H1 (cell line): ENCODE measurements around the gene IPO13. TPM values are rescaled to one million over a fixed set of nuclear protein-coding genes. Genes with fewer than 3 reads are reported as not detected.

Experiments
- CTCF ChIA-PET: fragments of 300-600 bp; sonication (Branson Sonifier 250); formaldehyde crosslinking; loops from one replicate; lab custom pipeline; 2021; ENCODE audit not compliant: partially characterized antibody; lab: Charles Lee
- POLR2A ChIA-PET: fragments of 300-600 bp; sonication (Branson Sonifier 250); formaldehyde crosslinking; loops from one replicate; lab custom pipeline; 2021; ENCODE audit warnings: inconsistent platforms; ENCODE audit not compliant: partially characterized antibody; lab: Charles Lee
- DNase-seq, 2 experiments: peaks; one replicate each; pipeline versions ENCODE4 v3.0.0 to v3.0.0-alpha.2; 2010 to 2022; ENCODE audit warnings: low spot score in 2 of 2, low read depth in 1 of 2, mixed read lengths in 1 of 2
- FAIRE-seq: peaks from 2 replicates; lab custom pipeline; 2011; peaks lifted over from hg19 to GRCh38; lab: Jason Lieb, UNC
- H2AFZ ChIP-seq: 2 replicates; pipeline ENCODE4 v1.8.1; 2012; ENCODE audit warnings: low read length, inconsistent platforms
- H2AK5ac ChIP-seq: 2 replicates; pipeline ENCODE4 v1.6.1; 2013; ENCODE audit warnings: low read depth, low read length
- H2BK120ac ChIP-seq: replicated peaks from 2 replicates; pipeline ENCODE3; 2013; ENCODE audit warnings: low read depth, low read length, inconsistent platforms
- H2BK12ac ChIP-seq: 2 replicates; pipeline ENCODE4 v1.6.1; 2013; ENCODE audit warnings: low read depth, low read length
- H2BK15ac ChIP-seq: 2 replicates; pipeline ENCODE4 v1.6.1; 2013; ENCODE audit warnings: low read length
- H2BK20ac ChIP-seq: 2 replicates; pipeline ENCODE4 v1.6.1; 2013; ENCODE audit warnings: low read length
- H2BK5ac ChIP-seq: 2 replicates; pipeline ENCODE4 v1.6.1; 2013; ENCODE audit warnings: low read depth, low read length
- H3K14ac ChIP-seq: 2 replicates; pipeline ENCODE4 v1.6.1; 2013; ENCODE audit warnings: inconsistent platforms; ENCODE audit not compliant: insufficient read length
- H3K18ac ChIP-seq: 2 replicates; pipeline ENCODE4 v1.6.1; 2013; ENCODE audit warnings: low read length; ENCODE audit errors: extremely low read depth
- H3K23ac ChIP-seq: 2 replicates; pipeline ENCODE4 v1.6.1; 2013; ENCODE audit warnings: inconsistent platforms; ENCODE audit not compliant: insufficient read length
- H3K23me2 ChIP-seq: 2 replicates; pipeline ENCODE4 v1.6.1; 2013; ENCODE audit warnings: low read depth, low read length
- H3K27ac ChIP-seq: 2 replicates; pipeline ENCODE4 v1.6.1; 2011; ENCODE audit warnings: low read depth, low read length, inconsistent platforms
- H3K27me3 ChIP-seq, 4 experiments: replicated peaks in 1 of 4; 1 replicate in 1 of 4; 2 replicates in 3 of 4; pipeline versions ENCODE4 v1.6.1 to v1.8.1; 2011 to 2013; ENCODE audit warnings: low read length in 3 of 4, mild to moderate bottlenecking in 3 of 4, inconsistent platforms in 2 of 4, mixed read lengths in 2 of 4, moderate library complexity in 1 of 4; ENCODE audit not compliant: control insufficient read depth in 3 of 4, insufficient read depth in 3 of 4; ENCODE audit errors: extremely low read depth in 1 of 4
- H3K36me3 ChIP-seq, 4 experiments: 2 replicates each; pipeline versions ENCODE4 v1.6.1 to v1.8.1; 2011 to 2013; ENCODE audit warnings: mild to moderate bottlenecking in 4 of 4, low read length in 3 of 4, moderate library complexity in 2 of 4, control low read depth in 1 of 4, inconsistent platforms in 1 of 4; ENCODE audit not compliant: insufficient read depth in 4 of 4, control insufficient read depth in 2 of 4
- H3K4ac ChIP-seq: replicated peaks from 2 replicates; pipeline ENCODE3; 2013; ENCODE audit warnings: low read length, low read depth, mixed read lengths, inconsistent platforms; ENCODE audit not compliant: insufficient read length
- H3K4me1 ChIP-seq, 4 experiments: replicated peaks in 1 of 4; 1 replicate in 1 of 4; 2 replicates in 3 of 4; pipeline versions ENCODE4 v1.6.1 to v1.8.1; 2011 to 2013; ENCODE audit warnings: low read length in 3 of 4, inconsistent platforms in 2 of 4, mixed read lengths in 1 of 4; ENCODE audit not compliant: insufficient read depth in 4 of 4, control insufficient read depth in 3 of 4
- H3K4me2 ChIP-seq, 2 experiments: 2 replicates each; pipeline versions ENCODE4 v1.6.1 to v1.8.1; 2011 to 2013; ENCODE audit warnings: low read depth in 2 of 2, low read length in 2 of 2, control low read depth in 1 of 2, inconsistent platforms in 1 of 2, mild to moderate bottlenecking in 1 of 2; ENCODE audit not compliant: insufficient read depth in 1 of 2
- H3K4me3 ChIP-seq, 4 experiments: fragments of 200-600, 300-600 bp in 1 of 4; sonication (generic), shearing (Covaris generic), sonication (Bioruptor Twin) in 1 of 4; 2 replicates each; pipeline versions ENCODE4 v1.5.1 to v1.8.1; 2011 to 2016; ENCODE audit warnings: low read length in 4 of 4, low read depth in 3 of 4, control low read depth in 2 of 4, inconsistent platforms in 2 of 4, mild to moderate bottlenecking in 2 of 4, mixed read lengths in 1 of 4, moderate library complexity in 1 of 4; ENCODE audit not compliant: insufficient read depth in 2 of 4; ENCODE audit errors: extremely low read depth in 1 of 4
- H3K56ac ChIP-seq: replicated peaks from 2 replicates; pipeline ENCODE3; 2013; ENCODE audit warnings: low read depth, mild to moderate bottlenecking, mixed read lengths, low read length, inconsistent platforms; ENCODE audit not compliant: insufficient read length
- H3K79me1 ChIP-seq: 2 replicates; pipeline ENCODE4 v1.6.1; 2013; ENCODE audit warnings: low read depth, low read length, control low read depth
- H3K79me2 ChIP-seq, 2 experiments: 2 replicates each; pipeline versions ENCODE4 v1.6.1 to v1.8.1; 2012 to 2013; ENCODE audit warnings: low read length in 2 of 2, mild to moderate bottlenecking in 2 of 2, inconsistent platforms in 1 of 2; ENCODE audit not compliant: insufficient read depth in 2 of 2, control insufficient read depth in 1 of 2
- H3K9ac ChIP-seq, 4 experiments: replicated peaks in 1 of 4; 1 replicate in 1 of 4; 2 replicates in 3 of 4; pipeline versions ENCODE4 v1.6.1 to v1.8.1; 2011 to 2013; ENCODE audit warnings: low read depth in 3 of 4, low read length in 3 of 4, control low read depth in 2 of 4, mild to moderate bottlenecking in 2 of 4, moderate library complexity in 2 of 4, inconsistent platforms in 1 of 4; ENCODE audit errors: extremely low read depth in 1 of 4
- H3K9me3 ChIP-seq, 2 experiments: 2 replicates each; pipeline versions ENCODE4 v1.6.1 to v1.8.1; 2012 to 2013; ENCODE audit warnings: mild to moderate bottlenecking in 2 of 2, moderate library complexity in 2 of 2, control low read depth in 1 of 2, inconsistent platforms in 1 of 2, low read depth in 1 of 2, low read length in 1 of 2, mixed read lengths in 1 of 2; ENCODE audit not compliant: insufficient read depth in 2 of 2
- H4K20me1 ChIP-seq, 2 experiments: replicated peaks in 1 of 2; 2 replicates each; pipeline versions ENCODE3 to v1.8.1; 2011 to 2013; ENCODE audit warnings: inconsistent platforms in 2 of 2, low read length in 2 of 2, mild to moderate bottlenecking in 1 of 2; ENCODE audit not compliant: insufficient read depth in 2 of 2, control insufficient read depth in 1 of 2
- H4K5ac ChIP-seq: 2 replicates; pipeline ENCODE4 v1.6.1; 2013; ENCODE audit warnings: low read length, low read depth, mixed read lengths, inconsistent platforms; ENCODE audit not compliant: insufficient read length
- H4K8ac ChIP-seq: 2 replicates; pipeline ENCODE4 v1.8.0; 2013; ENCODE audit warnings: mild to moderate bottlenecking, moderate library complexity, low read length, inconsistent platforms; ENCODE audit not compliant: insufficient read depth; ENCODE audit errors: extremely low read depth
- H4K91ac ChIP-seq: replicated peaks from 2 replicates; pipeline ENCODE3; 2013; ENCODE audit warnings: low read length, mixed read lengths, inconsistent platforms; ENCODE audit not compliant: insufficient read length
- BRCA1 ChIP-seq: IDR thresholded peaks from 2 replicates; pipeline ENCODE4 v1.6.1; 2012; ENCODE audit warnings: low read depth, low read length, improper control_type of control experiment
- CHD2 ChIP-seq: IDR thresholded peaks from 2 replicates; pipeline ENCODE4 v1.6.1; 2012; ENCODE audit warnings: low read length, improper control_type of control experiment
- GABPA ChIP-seq: IDR thresholded peaks from 2 replicates; pipeline ENCODE4 v1.6.1; 2011; ENCODE audit warnings: mild to moderate bottlenecking, low read length, moderate library complexity, borderline replicate concordance; ENCODE audit not compliant: insufficient read depth
- JUN ChIP-seq: IDR thresholded peaks from 2 replicates; pipeline ENCODE4 v1.6.1; 2011; ENCODE audit warnings: low read depth, mild to moderate bottlenecking, improper control_type of control experiment, low read length
- POU5F1 ChIP-seq: IDR thresholded peaks from 2 replicates; pipeline ENCODE4 v1.6.1; 2011; ENCODE audit warnings: low read depth, mild to moderate bottlenecking, low read length, moderate library complexity
- RBBP5 ChIP-seq: IDR thresholded peaks from 2 replicates; pipeline ENCODE4 v1.7.1; 2012; ENCODE audit warnings: low read depth, mild to moderate bottlenecking, inconsistent platforms, low read length, moderate library complexity, borderline replicate concordance
- RXRA ChIP-seq: IDR thresholded peaks from 2 replicates; pipeline ENCODE4 v1.6.1; 2011; ENCODE audit warnings: low read depth, mild to moderate bottlenecking, low read length, moderate library complexity; ENCODE audit not compliant: insufficient read depth
- SAP30 ChIP-seq: fragments of 300-600 bp; sonication (generic); IDR thresholded peaks from 2 replicates; pipeline ENCODE4 v1.7.1; 2012; ENCODE audit warnings: low read length, moderate library complexity, mild to moderate bottlenecking, inconsistent platforms; ENCODE audit not compliant: insufficient read depth, insufficient replicate concordance
- SP1 ChIP-seq: IDR thresholded peaks from 2 replicates; pipeline ENCODE4 v1.6.1; 2011; ENCODE audit warnings: low read depth, low read length
- SP4 ChIP-seq: IDR thresholded peaks from 2 replicates; pipeline ENCODE4 v1.6.1; 2012; ENCODE audit warnings: low read length, inconsistent platforms
- SRF ChIP-seq: IDR thresholded peaks from 2 replicates; pipeline ENCODE4 v1.6.1; 2011; ENCODE audit warnings: mild to moderate bottlenecking, low read depth, low read length, moderate library complexity
- SUZ12 ChIP-seq: fragments of 200-600 bp; sonication (generic); IDR thresholded peaks from 2 replicates; pipeline ENCODE4 v1.6.1; 2012; ENCODE audit warnings: mild to moderate bottlenecking, inconsistent platforms, low read length, moderate library complexity, mixed read lengths
- TAF1 ChIP-seq: IDR thresholded peaks from 2 replicates; pipeline ENCODE4 v1.6.1; 2011; ENCODE audit warnings: mild to moderate bottlenecking, low read depth, low read length
- WGBS, 2 experiments: shearing (Covaris generic) in 1 of 2; methylation state at CpG; one replicate each; pipeline versions ENCODE4 v1.1.6 to v1.1.7; 2013 to 2015; ENCODE audit warnings: low lambda C conversion rate in 2 of 2, mixed read lengths in 2 of 2, inconsistent platforms in 1 of 2, low coverage in 1 of 2, missing lambda C conversion rate in 1 of 2; ENCODE audit not compliant: insufficient replicate concordance in 2 of 2, insufficient coverage in 1 of 2, insufficient read length in 1 of 2; ENCODE audit errors: extremely low coverage in 1 of 2, missing lambda C conversion rate in 1 of 2; 5-methylcytosine and 5-hydroxymethylcytosine counted together
- polyA plus RNA-seq, 7 experiments: library from polyadenylated mRNA; depleted of rRNA in 3 of 7; stranded (reverse) in 5 of 7; unstranded in 2 of 7; fragments of >200 nt in 5 of 7; fragments of 200-250 nt in 2 of 7; gene quantifications; 1 replicate in 5 of 7; 2 replicates in 1 of 7; 4 replicates in 1 of 7; pipeline versions ENCODE4 v1.2.1 to v1.2.3, GENCODE V29; 2011 to 2013; ENCODE audit warnings: missing spikeins in 2 of 7, mixed read lengths in 2 of 7
- total RNA-seq: library from RNA; stranded (reverse); fragmentation: NEBNext Ultra II Directional; extraction: Animal tissue kit (Norgen Biotek cat#: 25700); gene quantifications from 2 replicates; pipeline ENCODE4 v1.2.1, GENCODE V29; 2021
- TF ChIP-seq, protein P1 (sequence below): IDR thresholded peaks from 2 replicates; pipeline ENCODE4 v1.6.1; 2011; ENCODE audit warnings: low read depth, mild to moderate bottlenecking, low read length; ENCODE audit not compliant: insufficient read depth

IPO13 gene
- total and polyA plus RNA-seq, 2 of the 8 experiments (the other 6 are each of a cell fraction or from before 2014, with no cell fraction given) = 23.0 to 27.0 TPM

DNA sequence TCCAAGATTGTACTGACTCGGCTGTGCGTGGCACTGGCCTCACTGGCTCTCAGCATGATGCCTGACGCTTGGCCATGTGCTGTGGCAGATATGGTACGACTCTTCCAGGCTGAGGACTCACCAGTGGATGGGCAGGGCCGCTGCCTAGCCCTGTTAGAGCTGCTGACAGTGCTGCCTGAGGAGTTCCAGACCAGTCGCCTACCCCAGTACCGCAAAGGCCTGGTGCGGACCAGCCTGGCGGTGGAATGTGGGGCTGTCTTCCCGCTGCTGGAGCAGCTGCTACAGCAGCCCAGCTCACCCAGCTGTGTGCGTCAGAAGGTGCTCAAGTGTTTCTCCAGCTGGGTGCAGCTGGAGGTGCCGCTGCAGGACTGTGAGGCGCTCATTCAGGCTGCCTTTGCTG, 2.9 kb downstream of the IPO13 start:
- no peak overlapping the region for H2BK15ac ChIP-seq
- no peak overlapping the region for H2BK5ac ChIP-seq
- peaks cover 3 to 14% (median 7%) of the 10 kb centered on the region in 4 experiments; a peak in 6 of 7 replicates for H3K4me1 ChIP-seq
- no peak overlapping the region for H4K5ac ChIP-seq
- H3K4me3 ChIP-seq = no peak overlapping the region
- ChIA-PET POLR2A (interaction anchor here (1.1 to 6.8 kb wide), 6 partner anchors 13 to 186 kb away, joined by 3 to 29 read pairs (median 4); partner anchors contain the start of genes ATP6V0B and DPH2), CTCF (interaction anchor here (1.3 to 10.8 kb wide), 8 partner anchors 10 to 183 kb away, joined by 5 to 151 read pairs (median 18); partner anchors contain the start of genes ARTN and DPH2)
- no peak overlapping the region for H3K18ac ChIP-seq
- H3K79me1 ChIP-seq = peaks cover 6% of the 10 kb centered on the region
- FAIRE-seq (no peak), DNase-seq (no peak)
- H4K91ac ChIP-seq = no peak overlapping the region
- no peak overlapping the region for H2BK20ac ChIP-seq
- no peak overlapping the region for H3K4ac ChIP-seq
- H3K27me3 ChIP-seq = no peaks in the 10 kb centered on the region
- H2AK5ac ChIP-seq = no peak overlapping the region
- no peak overlapping the region for H3K9ac ChIP-seq
- H3K23me2 ChIP-seq = peaks cover 3% of the 10 kb centered on the region; the same call in 1 of the 2 replicates
- no peak overlapping the region for H3K4me2 ChIP-seq
- no peak overlapping the region for H2BK12ac ChIP-seq
- H2BK120ac ChIP-seq = no peak overlapping the region
- H2AFZ ChIP-seq = no peak overlapping the region
- H3K79me2 ChIP-seq = 0 out of 4 replicates have a peak, but pooled peaks cover 0 to 4% of the 10 kb centered on the region in 2 experiments
- no peak overlapping the region for H3K14ac ChIP-seq
- H3K9me3 ChIP-seq = no peaks in the 10 kb centered on the region
- H4K20me1 ChIP-seq = peaks cover 0 to 8% of the 10 kb centered on the region in 2 experiments
- no peaks in the 10 kb centered on the region; a peak in 1 of 8 replicates for H3K36me3 ChIP-seq
- 87% methylated on average over 13 of the region's 13 CpGs; no CpG with 5 or more reads in 1 of the 2 experiments for WGBS, 2 experiments
- no peak overlapping the region; the same call in 1 of the 2 replicates for H4K8ac ChIP-seq
- H3K23ac ChIP-seq = no peak overlapping the region
- no peak overlapping the region for H3K27ac ChIP-seq
- no peak overlapping the region for H3K56ac ChIP-seq
- TF ChIP-seq CHD2 (no peak), SAP30 (no peak), BRCA1 (no peak), GABPA (no peak), POU5F1 (no peak), SP4 (no peak), SP1 (no peak), SRF (no peak), SUZ12 (no peak), RXRA (no peak), JUN (no peak), RBBP5 (no peak), TAF1 (no peak)
- TF ChIP-seq, protein P1, sequence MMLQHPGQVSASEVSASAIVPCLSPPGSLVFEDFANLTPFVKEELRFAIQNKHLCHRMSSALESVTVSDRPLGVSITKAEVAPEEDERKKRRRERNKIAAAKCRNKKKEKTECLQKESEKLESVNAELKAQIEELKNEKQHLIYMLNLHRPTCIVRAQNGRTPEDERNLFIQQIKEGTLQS = no peak
